Mammary epithelial cell (primary cell): ENCODE results near the gene AKR1C1.
"Not testable (repeated sequence)": the region's sequence is repeated elsewhere in the genome, so short reads cannot be mapped to it uniquely, and the experiment has no call there.

Source experiments
- CTCF ChIP-seq, 2 donors: IDR thresholded peaks in 1 of 2; conservative IDR thresholded peaks in 1 of 2; 2 replicates each; pipeline ENCODE4 v1.5.1; 2011 to 2012; ENCODE audit warnings: inconsistent platforms in 2 of 2, low read length in 2 of 2, mild to moderate bottlenecking in 2 of 2, control low read depth in 1 of 2, low read depth in 1 of 2; ENCODE audit not compliant: insufficient read depth in 1 of 2; ENCODE audit errors: extremely low read depth in 1 of 2
- EZH2 ChIP-seq: IDR thresholded peaks from 2 replicates; pipeline ENCODE4 v1.6.1; 2012; ENCODE audit warnings: low read length, inconsistent platforms, borderline replicate concordance

GRCh38 chr10:5014200-5014910 is 51.1 kb downstream of the AKR1C1 start:
- TF ChIP-seq CTCF (conservative IDR thresholded peaks at IDR 0.05 in 1 of 2, IDR thresholded peaks at IDR 0.05 in 1 of 2; ENCODE audit: extremely low read depth in 1 of 2, insufficient read depth in 1 of 2, low read depth in 1 of 2, low read length in 2 of 2); EZH2: not testable (repeated sequence)
